ENCODE results near the gene DDX51.

DDX51 gene

DNA sequence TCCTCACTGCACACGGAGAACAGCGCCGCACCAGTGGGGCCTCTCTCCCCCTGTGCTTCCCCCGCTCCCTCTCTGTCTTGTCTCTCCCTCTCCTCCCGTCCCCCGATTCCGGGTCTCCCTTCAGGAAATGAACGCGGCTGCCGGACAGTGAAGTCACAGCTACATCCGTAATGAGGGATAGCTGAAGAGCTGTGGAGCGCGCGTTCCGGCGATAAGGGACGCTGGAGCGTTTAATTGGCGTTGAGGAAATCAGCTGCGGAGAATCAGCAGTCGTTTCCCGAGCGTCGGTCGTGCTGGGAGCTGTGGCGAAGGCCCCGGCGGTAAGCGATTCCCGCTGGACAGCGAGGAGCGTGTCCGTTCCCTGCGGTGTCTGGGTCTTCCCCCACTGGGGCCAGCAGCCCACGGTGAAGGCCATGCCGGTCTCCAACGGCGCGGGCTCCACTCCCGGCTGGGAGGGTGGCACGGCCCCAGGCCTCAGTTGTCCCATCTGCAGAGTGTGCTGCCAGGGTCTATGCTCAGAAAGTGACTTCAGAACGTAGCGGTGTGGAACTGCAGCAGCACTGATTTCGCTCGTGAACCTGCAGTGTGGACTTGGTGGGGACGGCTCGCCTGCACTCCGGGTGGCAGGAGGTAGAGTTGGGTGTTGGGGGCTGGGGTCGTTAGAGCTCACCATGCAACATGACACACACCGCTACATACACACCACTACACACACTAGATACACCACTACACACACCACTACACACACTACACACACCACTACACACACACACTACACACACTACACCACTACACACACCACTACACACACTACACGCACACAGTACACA, 11.0 kb upstream of the DDX51 start:
- Histone ChIP-seq H3K9me3 (ENCODE audit: severe bottlenecking) (no peaks in the 10 kb centered on the region), H3K27ac (no peak overlapping the region), H3K27me3 (ENCODE audit: insufficient read depth, low read depth, severe bottlenecking) (no peaks in the 10 kb centered on the region), H3K4me3 (ENCODE audit: low read depth, low read length) (no peak overlapping the region), H3K36me3 (peaks cover 19% of the 10 kb centered on the region)
- no peak for DNase-seq
- no peak for TF ChIP-seq CTCF (IDR thresholded peaks at IDR 0.05; ENCODE audit: low read depth, low read length)

DNA sequence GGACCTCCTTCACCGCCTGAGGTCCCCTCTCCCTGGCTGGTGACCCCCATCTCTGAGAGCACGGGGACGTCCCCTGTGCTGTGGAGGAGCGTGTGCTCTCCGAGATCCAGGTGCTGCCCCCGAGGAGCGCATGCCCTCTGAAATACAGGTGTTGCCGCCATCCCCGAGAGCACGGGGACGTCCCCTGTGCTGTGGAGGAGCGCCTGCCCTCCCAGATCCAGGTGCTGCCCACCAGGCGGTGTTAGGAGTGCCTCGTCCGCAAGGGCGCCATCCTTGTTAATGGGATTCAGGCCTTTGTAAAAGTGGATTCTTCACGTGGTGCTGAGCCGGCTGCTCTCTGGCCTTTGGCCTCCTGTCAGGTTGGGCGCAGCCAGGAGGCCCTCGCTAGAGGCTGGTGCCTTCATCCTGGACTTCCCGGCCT, 10.2 kb upstream of the DDX51 start:
- Histone ChIP-seq H3K27ac (0 out of 2 replicates have a peak overlapping the region, but pooled peaks have one; percentile 36), H3K36me3 (peaks cover 19% of the 10 kb centered on the region)
- no peak for DNase-seq

DNA sequence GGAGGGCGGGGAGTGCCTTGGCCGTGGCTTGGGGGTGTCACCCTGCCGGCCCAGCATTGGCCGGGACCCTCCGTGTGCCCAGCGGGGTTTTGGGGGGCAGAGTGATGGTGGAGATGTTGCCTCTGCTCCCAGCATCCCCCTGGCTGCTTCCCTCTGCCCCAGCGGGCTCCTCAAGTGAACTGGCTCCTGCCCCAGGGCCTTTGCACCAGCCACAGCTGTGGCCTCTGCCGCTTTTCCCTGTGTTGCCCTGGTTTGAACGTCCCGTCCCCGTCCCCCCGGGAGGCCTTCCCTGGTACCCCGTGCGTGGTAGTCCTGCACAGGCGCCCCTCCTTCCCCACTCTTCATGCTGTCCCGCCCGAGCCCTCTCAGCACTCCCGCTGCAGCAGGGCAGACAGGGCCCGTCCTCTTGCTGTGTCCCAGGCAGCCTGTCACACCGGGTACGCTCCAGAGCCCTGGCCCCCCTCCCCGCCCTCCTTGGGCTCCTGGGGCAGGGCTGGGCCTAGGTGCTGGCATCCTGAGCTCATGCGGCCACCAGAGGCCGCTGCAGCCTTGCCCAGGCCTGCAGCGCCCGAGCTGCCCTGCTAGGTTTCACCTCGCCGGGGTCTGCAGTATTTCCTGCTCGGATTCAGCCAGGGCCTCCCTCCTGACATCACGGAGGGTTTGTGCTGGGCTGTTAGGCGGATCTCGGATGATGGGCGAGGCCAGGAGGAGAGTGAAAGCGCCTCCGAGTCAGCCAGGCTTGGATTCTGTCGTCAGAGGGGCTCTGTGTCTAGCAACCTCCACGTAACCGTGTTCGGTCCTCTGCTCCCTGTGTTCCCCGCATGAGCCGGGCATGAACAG, 9.6 kb upstream of the DDX51 start:
- Histone ChIP-seq H3K9me3 (ENCODE audit: severe bottlenecking) (no peaks in the 10 kb centered on the region), H3K27ac (no peak overlapping the region), H3K4me3 (ENCODE audit: low read depth, low read length) (no peak overlapping the region), H3K36me3 (peaks cover 19% of the 10 kb centered on the region), H3K27me3 (ENCODE audit: insufficient read depth, low read depth, severe bottlenecking) (no peaks in the 10 kb centered on the region)
- TF ChIP-seq CTCF (IDR thresholded peaks at IDR 0.05; ENCODE audit: low read depth, low read length) = peak; percentile 97
- peak; percentile 81 for DNase-seq

More for the DNA sequence above, 10.2 kb upstream of the DDX51 start:
- no peak for TF ChIP-seq CTCF (IDR thresholded peaks at IDR 0.05; ENCODE audit: low read depth, low read length)
- H3K27me3 ChIP-seq (ENCODE audit: insufficient read depth, low read depth, severe bottlenecking) = no peaks in the 10 kb centered on the region
- no peak overlapping the region for H3K4me3 ChIP-seq (ENCODE audit: low read depth, low read length)
- H3K9me3 ChIP-seq (ENCODE audit: severe bottlenecking) = no peaks in the 10 kb centered on the region

- H3K4me3 ChIP-seq (ENCODE audit: low read depth, low read length) = no peak overlapping the region
- peaks cover 23% of the 10 kb centered on the region for H3K36me3 ChIP-seq
- no peak for DNase-seq
- H3K27me3 ChIP-seq (ENCODE audit: insufficient read depth, low read depth, severe bottlenecking) = no peaks in the 10 kb centered on the region
- H3K27ac ChIP-seq = no peak overlapping the region
- peaks cover 3% of the 10 kb centered on the region for H3K9me3 ChIP-seq (ENCODE audit: severe bottlenecking)
- TF ChIP-seq CTCF (IDR thresholded peaks at IDR 0.05; ENCODE audit: low read depth, low read length) = no peak
Measured at GRCh38 chr12:132152953-132153352, 8.8 kb upstream of the DDX51 start.

DNA sequence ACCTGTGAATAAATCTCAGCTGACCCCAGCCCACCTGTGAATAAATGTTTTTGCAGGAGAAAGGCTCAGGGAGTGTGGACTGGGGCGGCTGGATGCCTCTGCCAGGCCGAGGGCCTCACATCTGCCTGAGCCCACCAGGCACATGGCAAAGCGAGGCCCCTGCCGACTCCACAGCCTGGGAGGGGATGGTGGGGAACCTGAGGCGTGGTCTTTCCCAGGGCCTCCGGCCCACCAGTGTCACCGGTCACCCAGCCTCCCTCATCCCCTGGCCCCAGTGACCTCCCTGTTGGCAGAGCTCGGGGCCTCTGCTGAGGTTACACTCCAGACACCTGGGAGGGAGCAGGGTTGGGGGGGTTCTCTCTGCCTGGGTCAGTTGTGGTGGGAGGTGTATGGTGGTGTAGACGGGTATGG, 8.3 kb upstream of the DDX51 start:
- TF ChIP-seq CTCF (IDR thresholded peaks at IDR 0.05; ENCODE audit: low read depth, low read length) = no peak
- no peak for DNase-seq

More for the DNA sequence above, 8.3 kb upstream of the DDX51 start:
- Histone ChIP-seq H3K27me3 (ENCODE audit: insufficient read depth, low read depth, severe bottlenecking) (no peaks in the 10 kb centered on the region), H3K27ac (no peak overlapping the region), H3K4me3 (ENCODE audit: low read depth, low read length) (no peak overlapping the region), H3K9me3 (ENCODE audit: severe bottlenecking) (peaks cover 3% of the 10 kb centered on the region), H3K36me3 (peaks cover 28% of the 10 kb centered on the region)
